NOMO-1 (cell line): ENCODE measurements around the gene BCKDHA.
"Not testable (repeated sequence)": the region's sequence is repeated elsewhere in the genome, so short reads cannot be mapped to it uniquely, and the experiment has no call there.

Source experiments
- DNase-seq, 2 experiments: peaks; one replicate each; lab custom pipeline; 2025; ENCODE audit not compliant: unreplicated experiment in 2 of 2; lab: John Stamatoyannopoulos, UW

Gene BCKDHA

DNA sequence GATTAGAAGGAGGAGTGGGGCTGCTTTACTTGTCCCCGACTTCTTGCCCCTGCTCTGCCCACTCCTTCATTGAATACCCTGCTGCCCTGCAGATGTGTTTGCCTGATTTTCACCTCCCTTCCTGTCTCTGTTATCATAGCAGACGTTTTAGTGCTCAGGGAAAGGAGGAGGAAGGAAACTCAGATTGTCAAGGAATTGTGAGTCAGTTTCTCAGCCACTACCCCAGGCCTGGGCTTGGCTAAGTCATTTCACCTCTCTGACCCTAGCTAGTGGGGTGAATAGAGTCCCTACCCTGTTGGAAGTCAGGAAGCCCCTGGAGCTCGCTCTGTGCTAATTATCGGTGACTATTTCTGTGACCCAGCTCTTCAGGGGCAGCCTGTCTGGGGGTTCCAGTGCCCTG lies 3.9 kb downstream of the BCKDHA start:
- no peak for DNase-seq

DNA sequence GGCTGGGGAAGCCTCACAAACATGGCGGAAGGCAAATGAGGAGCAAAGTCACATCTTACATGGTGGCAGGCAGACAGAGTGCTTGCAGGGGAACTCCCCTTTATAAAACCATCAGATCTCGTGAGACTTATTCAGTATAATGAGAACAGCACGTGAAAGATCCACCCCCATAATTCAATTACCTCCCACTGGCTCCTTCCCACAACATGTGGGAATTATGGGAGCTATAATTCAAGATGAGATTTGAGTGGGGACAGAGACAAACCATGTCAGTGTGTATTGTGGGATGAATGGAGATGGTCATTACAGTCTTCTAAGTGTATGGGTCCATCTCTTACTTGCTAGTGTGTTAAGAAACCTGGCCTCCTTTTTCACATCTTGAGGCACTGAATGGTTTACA lies 4.4 kb downstream of the BCKDHA start:
- DNase-seq: no peak

DNA sequence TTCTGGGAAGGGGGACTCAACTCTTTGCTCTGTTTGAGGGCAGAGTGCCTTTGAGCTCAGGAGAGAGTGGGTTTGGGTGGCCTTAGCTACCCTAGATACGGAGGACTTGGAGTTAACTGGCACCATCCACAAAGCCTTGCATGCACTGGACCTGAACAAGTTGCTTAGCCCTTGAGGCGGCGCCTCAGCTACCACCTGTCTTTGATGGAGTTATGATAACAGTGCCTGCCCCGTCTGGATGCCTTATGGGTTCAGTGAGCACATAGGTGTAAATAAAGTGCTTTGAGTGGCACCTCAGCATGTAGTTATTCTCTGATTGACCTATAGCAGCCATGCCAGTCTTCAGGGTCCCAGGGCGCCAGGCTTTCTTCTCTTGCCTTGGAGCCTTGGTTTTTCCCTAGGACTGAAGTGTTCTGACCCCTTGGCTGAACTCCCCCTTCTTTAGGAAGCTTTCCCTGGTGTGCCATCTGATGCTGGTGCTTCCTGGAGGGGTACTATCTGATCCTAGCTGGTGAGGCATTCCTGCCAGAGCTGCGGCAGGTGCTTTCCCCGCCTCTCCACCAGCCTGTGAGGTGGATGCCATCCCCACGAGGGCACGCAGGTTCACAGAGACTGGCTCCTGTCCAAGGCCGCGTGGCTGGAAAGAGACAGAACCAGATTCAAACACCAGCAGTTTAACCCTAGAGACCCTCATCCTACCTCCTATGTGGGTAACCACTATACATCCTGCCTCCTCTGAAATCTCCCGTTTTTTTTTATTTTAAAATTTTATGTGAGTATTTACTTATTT lies 5.8 kb downstream of the BCKDHA start:
- no peak for DNase-seq

DNA sequence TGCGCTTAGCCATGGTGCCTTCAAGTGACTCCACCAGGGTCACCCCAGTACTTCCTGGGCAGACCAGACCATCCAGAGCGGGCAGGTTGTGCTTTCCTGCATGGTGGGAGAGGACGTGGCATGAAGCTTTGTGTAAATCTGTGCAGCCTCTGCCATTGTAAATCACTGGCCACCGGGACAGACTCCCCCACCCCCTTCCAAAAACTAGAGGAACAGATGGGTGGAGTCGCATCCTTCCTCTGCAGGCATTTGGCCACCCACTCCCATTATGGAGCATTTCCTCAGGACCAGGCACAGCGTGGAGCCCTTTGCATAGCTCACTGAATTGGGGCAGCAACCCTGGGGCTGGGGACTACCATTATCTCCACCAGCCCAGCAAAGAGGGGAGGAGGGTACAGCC lies 8.2 kb downstream of the BCKDHA start:
- no peak for DNase-seq

DNA sequence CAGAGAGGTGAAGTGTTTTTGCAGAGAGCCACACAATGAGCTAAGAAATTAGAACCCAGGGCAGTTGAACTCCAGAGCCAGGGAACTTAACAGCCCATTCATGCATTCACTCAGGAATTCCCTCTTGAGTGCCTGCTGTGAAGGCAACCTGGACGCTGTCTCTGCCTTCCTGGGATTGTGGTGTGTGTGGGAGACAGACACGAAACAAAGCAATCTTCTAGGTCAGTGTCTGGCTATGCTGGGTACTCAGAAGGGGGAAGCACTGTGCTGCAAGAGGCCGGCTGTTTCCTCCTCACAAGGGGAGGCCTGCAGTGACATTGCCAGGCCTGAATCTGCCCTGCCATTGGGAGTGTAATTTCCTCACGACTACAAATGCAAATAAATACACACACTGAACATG lies 9.7 kb downstream of the BCKDHA start:
- DNase-seq: peak; percentile 44 to 74

DNA sequence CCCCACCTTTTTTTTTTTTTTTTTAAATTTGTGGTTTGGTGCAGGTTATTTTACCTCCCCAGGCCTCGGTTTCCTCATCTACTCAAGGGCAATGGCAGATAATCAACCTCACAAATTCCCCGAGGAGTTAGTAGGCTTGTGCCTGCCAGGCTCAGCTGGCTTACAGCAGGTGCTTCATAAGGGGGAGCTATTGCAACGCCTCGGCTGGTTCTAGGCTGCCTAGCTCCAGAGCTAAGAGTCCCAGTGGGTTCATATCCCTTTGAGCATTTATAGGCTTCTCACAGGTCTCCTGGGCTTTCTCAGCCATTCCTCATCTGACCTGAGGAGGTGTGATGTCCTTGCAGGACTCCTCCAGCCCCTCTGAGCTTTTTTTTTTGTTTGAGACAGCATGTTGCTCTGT lies 10.6 kb downstream of the BCKDHA start:
- peak; percentile 41 to 56 for DNase-seq

DNA sequence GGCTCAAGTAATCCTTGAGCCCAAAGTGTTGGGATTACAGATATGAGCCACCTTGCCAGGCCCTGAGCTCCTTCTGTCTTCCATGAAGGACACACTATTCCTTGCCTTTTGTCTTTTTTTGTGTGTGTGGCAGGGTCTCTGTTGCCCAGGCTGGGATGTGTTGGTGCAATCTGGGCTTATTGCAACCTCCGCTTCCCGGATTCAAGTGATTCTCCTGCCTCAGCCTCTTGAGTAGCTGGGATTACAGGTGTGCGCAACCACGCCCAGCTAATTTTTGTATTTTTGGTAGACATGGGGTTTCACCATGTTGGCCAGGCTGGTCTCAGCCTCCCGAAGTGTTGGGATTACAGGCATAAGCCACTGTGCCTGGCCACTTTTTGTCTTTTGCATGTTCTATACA lies 11.2 kb downstream of the BCKDHA start:
- DNase-seq: not testable (repeated sequence)

DNA sequence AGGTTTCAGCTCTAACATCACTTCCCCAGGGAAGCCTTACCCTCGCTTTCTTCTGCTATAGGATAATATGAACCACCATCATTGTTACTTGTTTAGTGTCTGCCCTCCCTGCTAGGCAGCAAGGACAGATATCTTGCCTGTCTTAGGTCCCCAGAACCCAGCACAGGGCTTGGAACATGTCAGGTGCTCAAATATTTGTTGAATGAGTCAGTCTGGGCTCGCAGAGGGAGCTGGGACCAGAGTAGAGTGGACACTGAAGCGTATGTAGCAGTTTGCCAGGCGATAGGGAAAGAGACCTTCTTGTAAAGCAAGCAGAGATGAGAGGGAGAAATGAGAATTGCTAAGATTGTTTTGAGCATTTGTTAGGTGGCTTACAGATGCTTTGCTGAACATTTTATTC lies 11.7 kb downstream of the BCKDHA start:
- DNase-seq: no peak

DNA sequence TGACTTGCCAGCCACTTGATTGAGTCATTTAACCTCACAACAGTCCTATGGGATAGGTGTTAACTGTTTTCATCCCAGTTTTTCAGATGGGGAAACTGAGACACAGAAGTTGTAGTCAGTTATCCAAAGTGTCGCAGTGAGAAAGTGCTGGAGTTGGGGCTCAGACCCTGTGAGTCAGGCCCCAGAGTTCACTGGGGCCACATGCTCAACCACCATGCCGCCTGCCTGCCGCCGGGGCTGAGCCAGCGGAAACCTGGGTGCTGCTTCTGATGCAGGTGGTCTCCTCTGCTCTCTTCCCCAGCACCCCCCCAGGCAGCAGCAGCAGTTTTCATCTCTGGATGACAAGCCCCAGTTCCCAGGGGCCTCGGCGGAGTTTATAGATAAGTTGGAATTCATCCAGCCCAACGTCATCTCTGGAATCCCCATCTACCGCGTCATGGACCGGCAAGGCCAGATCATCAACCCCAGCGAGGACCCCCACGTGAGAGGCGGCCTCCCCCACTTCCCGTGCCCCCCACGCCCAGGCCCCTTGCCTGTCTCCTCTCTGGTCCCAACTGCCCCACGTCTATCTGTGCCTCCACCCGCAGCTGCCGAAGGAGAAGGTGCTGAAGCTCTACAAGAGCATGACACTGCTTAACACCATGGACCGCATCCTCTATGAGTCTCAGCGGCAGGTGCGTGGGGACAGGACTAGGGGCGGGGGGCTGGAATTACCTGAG lies 12.9 kb downstream of the BCKDHA start:
- no peak for DNase-seq

DNA sequence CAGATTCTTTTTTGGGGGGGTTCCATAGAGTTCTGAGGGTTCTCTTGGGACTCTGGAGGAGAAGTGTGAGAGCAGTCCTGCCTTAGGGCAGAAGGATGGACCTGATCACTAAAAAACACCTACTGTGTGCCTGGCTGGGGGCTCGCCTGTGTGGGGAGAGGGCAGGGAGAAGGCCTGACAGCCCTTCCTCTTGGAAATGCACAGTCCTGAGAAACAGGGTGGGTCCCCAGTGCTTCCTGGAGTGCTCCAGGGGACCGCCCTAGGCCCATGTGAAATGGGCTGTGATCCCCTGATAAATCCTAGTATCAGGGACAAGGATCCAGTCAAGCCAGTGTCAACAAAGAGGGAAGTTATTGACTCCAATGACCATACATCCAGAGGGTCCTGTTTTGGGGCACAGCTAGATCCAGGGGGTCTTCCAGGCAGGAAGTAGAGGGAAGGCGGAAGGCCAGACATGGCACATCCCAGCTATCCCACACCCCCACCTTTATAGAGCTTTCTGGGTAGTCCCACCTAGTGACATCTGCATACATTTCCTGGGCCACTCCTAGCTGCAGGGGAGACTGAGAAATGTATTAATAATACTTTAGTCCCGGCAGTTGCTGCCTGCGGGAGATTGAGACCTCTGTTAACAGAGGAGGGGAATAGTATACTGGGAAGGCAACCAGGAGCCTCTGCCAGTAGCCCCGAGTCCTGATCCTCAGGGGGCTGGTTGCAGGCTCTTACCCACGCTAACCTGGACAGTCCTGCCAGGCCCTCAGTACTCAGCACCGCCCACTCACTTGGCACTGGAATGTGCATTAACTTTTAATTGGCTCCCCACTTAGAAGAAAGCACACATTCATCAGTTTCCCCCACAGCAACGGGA lies 13.7 kb downstream of the BCKDHA start:
- no peak for DNase-seq

DNA sequence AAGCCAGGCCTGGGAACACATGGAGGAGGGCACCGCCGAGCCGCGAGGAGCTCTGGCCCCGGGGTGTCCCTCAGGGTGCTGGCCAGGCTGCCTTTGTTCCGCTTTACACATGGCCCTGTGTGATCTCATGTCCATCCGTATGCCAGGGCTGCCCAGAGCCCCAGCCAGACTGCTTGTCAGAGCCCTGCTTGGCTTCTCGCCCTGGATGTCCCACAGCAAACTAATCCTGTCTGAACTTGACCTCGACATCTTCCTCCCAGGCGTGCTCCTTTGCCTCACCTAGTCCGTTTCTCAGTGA lies 14.3 kb downstream of the BCKDHA start:
- DNase-seq: no peak

DNA sequence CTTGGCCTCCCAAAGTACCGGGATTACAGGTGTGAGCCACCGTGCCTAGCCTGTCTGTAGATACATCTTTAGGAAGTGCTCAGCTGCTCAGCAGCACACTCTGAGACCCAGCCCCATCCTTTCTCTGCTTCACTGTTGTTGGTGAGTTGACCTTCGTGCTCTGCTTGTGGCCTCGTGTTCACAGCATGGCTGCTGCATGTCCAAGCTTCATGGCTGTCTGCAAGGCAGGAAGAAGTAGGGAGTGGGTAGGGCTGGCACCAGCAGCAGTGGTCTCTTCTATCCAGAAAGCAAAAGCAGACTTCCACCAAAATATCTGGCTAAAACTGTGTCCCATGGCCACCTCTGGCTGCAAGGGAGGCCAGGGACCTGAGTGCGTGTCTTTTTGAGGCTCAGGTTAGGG lies 15.3 kb downstream of the BCKDHA start:
- DNase-seq: no peak

DNA sequence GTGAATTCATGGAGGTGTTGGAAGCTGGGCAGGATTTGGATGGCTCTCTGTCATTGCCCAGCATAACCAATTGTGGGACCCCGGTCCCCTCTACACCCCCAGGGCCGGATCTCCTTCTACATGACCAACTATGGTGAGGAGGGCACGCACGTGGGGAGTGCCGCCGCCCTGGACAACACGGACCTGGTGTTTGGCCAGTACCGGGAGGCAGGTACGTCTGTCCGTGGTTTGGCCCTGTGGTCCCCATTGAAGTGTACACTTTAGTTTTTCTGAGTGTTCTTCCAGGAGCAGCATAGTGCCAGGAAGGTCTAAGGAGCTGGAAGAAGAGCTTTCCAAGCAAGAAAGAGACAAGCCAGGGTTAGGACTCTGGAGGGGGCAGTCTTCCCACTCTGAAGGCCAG lies 16.3 kb downstream of the BCKDHA start:
- DNase-seq: no peak

DNA sequence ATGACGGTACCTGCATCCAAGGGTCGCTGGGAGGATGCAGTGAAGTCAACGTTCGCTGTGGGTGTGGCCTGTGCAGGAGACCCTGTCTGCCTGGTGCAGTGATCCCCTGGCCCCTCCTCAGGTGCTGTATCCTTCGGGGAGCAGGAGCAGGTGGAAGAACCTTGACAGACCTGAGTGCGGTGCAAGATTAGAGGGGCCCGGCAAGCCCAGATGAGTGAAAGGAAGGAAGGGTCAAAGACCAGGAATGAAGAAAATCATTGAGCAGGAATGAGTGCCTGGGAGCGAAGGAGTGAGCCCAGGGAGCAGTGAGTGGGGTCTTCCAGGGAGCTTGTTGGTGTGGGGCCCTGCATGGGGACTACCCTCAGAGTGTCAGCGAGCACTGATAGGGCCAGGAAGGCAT lies 16.8 kb downstream of the BCKDHA start:
- DNase-seq: no peak

DNA sequence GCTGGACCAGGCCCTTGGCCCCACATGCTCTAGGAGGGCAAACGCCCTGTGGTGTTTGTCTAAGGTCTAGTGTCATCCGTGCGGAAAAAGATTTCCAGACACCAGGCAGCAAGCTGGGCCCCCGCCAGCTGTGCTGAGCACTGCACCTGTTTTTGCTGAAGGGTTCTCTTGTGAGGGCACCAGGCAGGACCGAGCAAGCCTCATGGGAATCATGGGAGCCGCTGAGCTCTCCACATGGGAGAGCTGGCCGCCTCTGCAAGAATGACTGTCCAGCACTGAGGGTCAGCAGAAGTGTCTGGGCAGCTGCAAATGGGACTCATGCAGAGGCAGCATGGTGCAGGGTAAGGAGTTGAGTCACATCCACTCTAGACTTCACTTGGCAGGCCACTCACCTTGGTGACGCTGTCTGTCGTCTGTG lies 17.5 kb downstream of the BCKDHA start:
- DNase-seq: no peak

DNA sequence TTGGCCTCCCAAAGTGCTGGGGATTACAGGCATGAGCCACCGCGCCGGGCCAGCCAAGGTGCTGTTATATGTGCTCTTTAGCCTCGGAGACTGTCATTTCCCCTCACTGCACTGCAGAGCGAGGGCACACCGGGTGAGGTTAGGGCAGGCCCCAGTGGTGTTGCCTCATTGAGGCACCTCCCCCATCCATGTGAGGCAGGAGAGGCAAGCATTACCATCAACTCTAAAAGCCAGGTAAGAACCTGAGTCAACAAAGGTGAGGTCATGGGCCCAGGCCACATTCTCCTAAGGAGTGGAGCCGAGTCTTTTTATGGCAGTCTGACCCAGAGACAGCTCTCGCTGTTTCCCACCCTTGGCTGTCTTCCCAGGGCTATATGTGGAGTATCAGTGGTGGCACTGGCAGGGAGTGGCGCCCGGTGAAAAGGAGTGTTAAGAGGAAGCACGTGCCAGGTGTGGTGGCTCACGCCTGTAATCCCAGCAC lies 18.6 kb downstream of the BCKDHA start:
- peak; percentile 26 to 37 for DNase-seq

DNA sequence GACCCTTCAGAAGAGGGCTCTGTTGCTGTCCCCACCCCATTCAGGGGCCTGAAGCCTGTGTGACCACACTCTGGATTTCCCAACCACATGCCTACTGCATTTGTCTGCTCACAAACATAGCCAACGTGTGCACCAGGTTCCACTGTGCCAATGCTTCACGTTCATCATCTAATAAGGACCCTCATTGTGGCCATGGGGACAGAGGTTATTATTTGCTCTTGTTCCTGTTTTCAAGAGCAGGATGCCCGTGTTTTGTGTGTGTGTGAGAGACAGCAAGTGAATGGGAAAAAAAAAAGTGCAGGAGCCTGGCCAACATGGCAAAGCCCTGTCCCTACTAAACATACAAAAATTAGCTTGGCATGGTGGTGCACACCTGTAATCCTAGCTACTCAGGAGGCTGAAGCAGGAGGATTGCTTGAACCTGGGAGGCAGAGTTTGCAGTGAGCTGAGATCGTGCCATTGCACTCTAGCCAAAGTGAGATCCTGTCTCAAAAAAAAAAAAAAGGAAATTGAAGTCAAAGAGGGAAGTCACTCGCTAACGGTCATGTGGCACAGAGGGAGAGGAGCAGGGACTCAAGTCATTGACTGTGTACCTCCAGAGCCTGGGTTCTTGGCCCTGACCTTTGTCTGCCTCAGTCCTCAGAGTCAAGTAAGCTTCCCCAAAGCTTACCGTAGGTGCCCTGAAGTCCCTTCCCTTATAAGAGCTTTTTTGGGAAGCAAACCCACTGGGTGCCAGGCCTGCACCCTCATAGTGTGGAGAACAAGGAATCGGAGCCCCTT lies 22.7 kb downstream of the BCKDHA start:
- peak; percentile 65 to 80 for DNase-seq

DNA sequence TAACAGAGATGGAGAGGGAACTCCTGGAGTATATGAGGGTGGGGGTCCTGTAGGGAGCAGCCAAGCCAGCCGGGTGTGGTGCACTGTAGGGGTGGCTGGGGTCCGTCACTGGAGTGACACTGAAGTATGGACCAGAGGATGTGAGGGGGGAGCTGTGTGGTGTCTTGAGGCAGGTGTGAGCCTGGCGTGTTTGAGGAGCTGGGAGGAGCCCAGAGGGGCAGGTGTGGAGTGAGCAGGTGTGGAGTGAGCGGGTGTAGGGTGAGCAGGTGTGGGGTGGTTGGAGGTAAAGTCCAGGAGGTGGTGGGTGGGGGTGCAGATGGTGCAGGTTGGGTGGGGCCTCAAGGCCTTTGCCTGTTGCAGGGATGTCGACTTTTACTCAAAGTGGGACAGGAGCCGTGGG lies 23.7 kb downstream of the BCKDHA start:
- no peak for DNase-seq

DNA sequence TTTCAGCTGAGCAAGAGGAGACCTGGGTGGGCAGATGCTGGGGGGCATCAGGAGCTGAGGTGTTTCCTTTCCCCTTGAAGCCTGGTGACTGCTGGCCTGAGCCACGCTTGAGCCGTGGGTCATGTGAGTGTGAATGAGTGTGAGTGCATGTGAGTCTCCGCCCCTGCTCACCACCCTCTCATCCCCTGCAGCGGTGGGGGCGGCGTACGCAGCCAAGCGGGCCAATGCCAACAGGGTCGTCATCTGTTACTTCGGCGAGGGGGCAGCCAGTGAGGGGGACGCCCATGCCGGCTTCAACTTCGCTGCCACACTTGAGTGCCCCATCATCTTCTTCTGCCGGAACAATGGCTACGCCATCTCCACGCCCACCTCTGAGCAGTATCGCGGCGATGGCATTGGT lies 24.4 kb downstream of the BCKDHA start:
- no peak for DNase-seq

DNA sequence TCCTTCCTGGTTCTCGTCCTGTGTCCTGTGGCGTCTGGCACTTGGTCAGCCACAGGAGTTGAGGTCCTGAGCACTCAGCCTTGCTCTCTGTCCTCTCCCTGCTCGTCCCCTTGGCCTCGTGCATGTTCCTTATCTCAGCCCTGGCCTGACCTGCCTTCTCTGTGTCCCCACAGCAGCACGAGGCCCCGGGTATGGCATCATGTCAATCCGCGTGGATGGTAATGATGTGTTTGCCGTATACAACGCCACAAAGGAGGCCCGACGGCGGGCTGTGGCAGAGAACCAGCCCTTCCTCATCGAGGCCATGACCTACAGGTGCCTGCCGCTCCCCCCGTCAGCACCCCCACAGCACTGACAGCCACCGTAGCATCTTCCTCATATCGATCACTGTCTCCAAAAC lies 24.8 kb downstream of the BCKDHA start:
- no peak for DNase-seq

DNA sequence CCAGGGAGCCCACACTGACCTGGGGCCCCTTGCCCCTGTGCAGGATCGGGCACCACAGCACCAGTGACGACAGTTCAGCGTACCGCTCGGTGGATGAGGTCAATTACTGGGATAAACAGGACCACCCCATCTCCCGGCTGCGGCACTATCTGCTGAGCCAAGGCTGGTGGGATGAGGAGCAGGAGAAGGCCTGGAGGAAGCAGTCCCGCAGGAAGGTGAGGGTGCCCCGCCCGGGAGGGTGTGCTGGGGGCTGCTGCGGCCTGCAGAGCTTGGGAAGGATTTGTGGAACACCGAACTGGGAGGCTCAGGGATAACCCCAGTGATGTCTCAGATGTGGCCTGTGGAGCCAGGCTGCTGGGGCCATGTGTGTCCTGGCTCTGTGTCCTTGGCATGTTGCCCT lies 25.3 kb downstream of the BCKDHA start:
- no peak for DNase-seq
